ENCODE data around the gene KBTBD2. TPM values are rescaled to one million over a fixed set of nuclear protein-coding genes. Genes with fewer than 3 reads are reported as not detected.

The KBTBD2 gene
- total and polyA plus RNA-seq, 7 donors: 14.1 to 39.7 (median 28.5) TPM

GRCh38 chr7:32892521-32893206 lies 1.1 kb upstream of the KBTBD2 start:
- 0 to 1% methylated on average over 22 of the region's 22 CpGs for WGBS, 2 donors
- intact Hi-C loops (cut with DNase I): loop anchor here (5.0 kb wide), 6 partner anchors 45 to 400 kb away; partner anchors contain the start of genes FKBP9, LSM5, NT5C3A and RP9
- peak; percentile 76 for DNase-seq

DNA sequence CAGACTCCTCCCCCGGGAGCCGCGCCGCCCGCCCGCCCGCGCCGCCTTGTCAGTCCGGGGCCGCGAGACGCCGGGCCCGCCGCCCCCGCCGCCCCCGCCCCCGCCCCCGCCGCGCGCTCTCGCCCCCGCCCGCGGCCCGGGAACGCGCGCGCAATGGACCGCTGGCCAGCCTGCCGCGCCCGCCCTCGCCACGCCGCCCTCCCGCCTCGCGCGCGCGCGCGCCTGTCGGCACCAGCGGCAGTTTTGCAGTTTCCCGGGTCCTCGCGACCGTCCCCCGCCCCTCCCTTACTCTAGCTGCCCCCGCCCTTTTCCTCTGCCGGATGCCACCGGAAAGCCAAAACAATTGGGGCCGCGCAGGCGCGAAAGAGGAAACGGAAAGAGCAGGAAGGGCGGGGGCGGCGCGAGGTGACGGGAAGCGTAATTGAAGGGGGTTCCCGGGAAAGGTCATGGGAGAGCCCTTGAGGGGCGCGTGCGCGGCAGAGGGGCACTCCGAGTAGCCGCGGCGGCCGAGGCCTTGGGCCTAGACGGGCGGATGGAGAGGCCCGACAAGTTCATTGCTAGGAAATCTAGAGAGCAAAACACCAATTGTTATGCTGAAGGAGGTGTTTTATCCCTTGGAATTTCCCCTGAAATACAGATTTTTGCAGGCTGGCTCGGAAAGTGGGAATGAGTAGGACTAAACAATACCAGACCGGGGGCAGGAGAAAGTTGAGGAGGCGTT lies 400 bp upstream of the KBTBD2 start:
- peak; percentile 98 for DNase-seq
- peak in 3 of 4 donors; percentile 13 to 64 (median 33) for TF ChIP-seq EP300 (IDR thresholded peaks at IDR 0.05)
- TF ChIP-seq POLR2AphosphoS5 (IDR thresholded peaks at IDR 0.05): peak; percentile 80 to 93 (median 91)
- TF ChIP-seq POLR2A (IDR thresholded peaks at IDR 0.05): peak; percentile 67 to 80
- no peak for TF ChIP-seq CTCF (IDR thresholded peaks at IDR 0.05)
- Histone ChIP-seq H3K27ac (peak overlapping the region; percentile 98 to 100 (median 98)), H3K9me3 (no peaks in the 10 kb centered on the region), H3K4me1 (peaks cover 3 to 49% (median 34%) of the 10 kb centered on the region in 4 donors), H3K27me3 (no peaks in the 10 kb centered on the region), H3K36me3 (no peaks in the 10 kb centered on the region), H3K4me3 (peak overlapping the region; percentile 87 to 99 (median 90))
- WGBS, 2 donors: 1% methylated on average over 85 of the region's 85 CpGs
- intact Hi-C loops (cut with DNase I): loop anchor here (2.0 to 5.0 kb wide), 7 partner anchors 45 to 400 kb away; partner anchors contain the start of genes FKBP9, LSM5, NT5C3A and RP9

More at GRCh38 chr7:32892521-32893206, 1.1 kb upstream of the KBTBD2 start:
- Histone ChIP-seq H3K4me3 (peak overlapping the region; percentile 55 to 99 (median 90)), H3K4me1 (peaks cover 3 to 42% (median 30%) of the 10 kb centered on the region in 4 donors), H3K27me3 (no peaks in the 10 kb centered on the region), H3K36me3 (no peaks in the 10 kb centered on the region), H3K27ac (peak overlapping the region; percentile 98 to 100 (median 98)), H3K9me3 (no peaks in the 10 kb centered on the region)
- TF ChIP-seq POLR2AphosphoS5 (IDR thresholded peaks at IDR 0.05): peak in 1 of 4 donors; percentile 5
- TF ChIP-seq CTCF (IDR thresholded peaks at IDR 0.05): no peak

- 0 to 1% methylated on average over 8 of the region's 8 CpGs for WGBS, 2 donors
- no peak for DNase-seq
- intact Hi-C loops (cut with DNase I): loop anchor here (2.0 to 5.0 kb wide), 7 partner anchors 43 to 398 kb away; partner anchors contain the start of genes FKBP9, LSM5, NT5C3A and RP9
- Histone ChIP-seq H3K4me3 (peak overlapping the region; percentile 55 to 99 (median 90)), H3K4me1 (peaks cover 3 to 53% (median 41%) of the 10 kb centered on the region in 4 donors), H3K9me3 (no peaks in the 10 kb centered on the region), H3K27me3 (no peaks in the 10 kb centered on the region), H3K36me3 (no peaks in the 10 kb centered on the region), H3K27ac (peak overlapping the region; percentile 98 to 100 (median 98))
- no peak for TF ChIP-seq POLR2AphosphoS5 (IDR thresholded peaks at IDR 0.05)
- TF ChIP-seq EP300 (IDR thresholded peaks at IDR 0.05): no peak
- TF ChIP-seq POLR2A (IDR thresholded peaks at IDR 0.05): no peak
- no peak for TF ChIP-seq CTCF (IDR thresholded peaks at IDR 0.05)
Measured at GRCh38 chr7:32890793-32891042, 842 bp downstream of the KBTBD2 start.

DNA sequence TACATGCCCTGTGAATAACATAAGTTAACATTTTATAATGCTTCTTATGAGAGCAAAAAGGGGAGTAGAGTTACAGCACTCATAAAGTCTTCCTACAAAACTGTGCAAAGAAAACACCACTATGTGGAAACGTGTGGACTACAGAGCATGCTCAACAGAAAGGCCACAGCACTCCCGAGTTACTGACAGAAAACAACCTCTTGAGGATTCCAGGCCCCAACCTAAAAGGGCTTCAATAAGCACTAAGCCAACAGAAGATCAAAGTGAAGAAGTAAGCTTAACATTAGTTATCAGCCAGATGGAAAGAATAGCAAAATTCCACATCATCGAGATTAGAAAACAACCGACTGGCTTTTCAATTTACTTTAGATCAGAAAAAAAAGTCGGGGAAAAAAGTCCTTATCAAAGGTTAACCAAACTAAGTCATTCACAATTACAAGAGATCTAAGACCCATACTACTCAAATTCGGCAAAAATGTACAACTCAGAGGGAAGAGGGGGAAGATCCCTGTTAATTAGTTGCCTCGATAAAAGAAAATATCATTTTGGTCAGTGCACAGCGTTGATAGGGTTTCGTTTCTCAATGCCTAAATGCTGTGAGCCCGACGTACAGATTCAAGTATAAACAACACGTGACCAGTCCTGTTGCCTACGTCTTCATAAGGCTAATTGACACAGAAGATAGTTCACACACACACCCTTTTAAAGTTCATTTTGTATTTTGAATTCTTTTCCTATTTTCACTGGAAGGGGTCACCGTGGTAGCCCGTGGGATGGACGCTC lies 1.4 kb downstream of the KBTBD2 start:
- TF ChIP-seq EP300 (IDR thresholded peaks at IDR 0.05) (no peak), POLR2AphosphoS5 (IDR thresholded peaks at IDR 0.05) (peak; percentile 10 to 76 (median 19))
- Histone ChIP-seq H3K4me1 (peaks cover 3 to 56% (median 42%) of the 10 kb centered on the region in 4 donors), H3K9me3 (no peaks in the 10 kb centered on the region), H3K36me3 (no peaks in the 10 kb centered on the region), H3K27ac (peak overlapping the region; percentile 98 to 100 (median 98)), H3K27me3 (no peaks in the 10 kb centered on the region), H3K4me3 (peak overlapping the region; percentile 55 to 99 (median 90))
- intact Hi-C loops (cut with DNase I): loop anchor here (2.0 to 5.0 kb wide), 7 partner anchors 43 to 398 kb away; partner anchors contain the start of genes FKBP9, LSM5, NT5C3A and RP9
- 0 to 1% methylated on average over 16 of the region's 16 CpGs for WGBS, 2 donors
- no peak for DNase-seq

Data from sigmoid colon (tissue), 7 donors.